NCI-H1436 treated with DMSO at 0.1 percent for 48 hours (cell line): ENCODE data around the gene FAP.

Experiments used
- DNase-seq: peaks from one replicate; lab custom pipeline; 2025; lab: John Stamatoyannopoulos, UW

FAP gene

GRCh38 chr2:162242586-162243280, 512 bp downstream of the FAP start:
- DNase-seq: no peak

- DNase-seq: no peak
These were observed 1.7 kb downstream of the FAP start for GRCh38 chr2:162241571-162241970.

- DNase-seq: no peak
These were observed 8.4 kb downstream of the FAP start for GRCh38 chr2:162234620-162235462.

GRCh38 chr2:162233197-162233596, 10.0 kb downstream of the FAP start:
- no peak for DNase-seq

GRCh38 chr2:162232671-162233070, 10.6 kb downstream of the FAP start:
- DNase-seq: no peak

- DNase-seq: no peak
These were observed 11.2 kb downstream of the FAP start for GRCh38 chr2:162232027-162232426.

GRCh38 chr2:162230761-162231160, 12.5 kb downstream of the FAP start:
- DNase-seq: no peak

- no peak for DNase-seq
These were observed 16.4 kb downstream of the FAP start for GRCh38 chr2:162226836-162227235.

GRCh38 chr2:162221064-162221463, 22.2 kb downstream of the FAP start:
- no peak for DNase-seq

GRCh38 chr2:162220368-162220767, 22.9 kb downstream of the FAP start:
- DNase-seq: no peak

- DNase-seq: no peak
These were observed 23.8 kb downstream of the FAP start for GRCh38 chr2:162219426-162219825.

GRCh38 chr2:162217598-162217997, 25.6 kb downstream of the FAP start:
- no peak for DNase-seq

GRCh38 chr2:162215162-162215561, 28.1 kb downstream of the FAP start:
- DNase-seq: no peak

- DNase-seq: no peak
These were observed 30.9 kb downstream of the FAP start for GRCh38 chr2:162212366-162212765.

GRCh38 chr2:162211732-162212131, 31.5 kb downstream of the FAP start:
- DNase-seq: no peak

- DNase-seq: no peak
These were observed 32.9 kb downstream of the FAP start for GRCh38 chr2:162210385-162210784.

GRCh38 chr2:162202203-162202602, 41.0 kb downstream of the FAP start:
- no peak for DNase-seq

- DNase-seq: no peak
These were observed 42.6 kb downstream of the FAP start for GRCh38 chr2:162200636-162201035.

- no peak for DNase-seq
These were observed 43.3 kb downstream of the FAP start for GRCh38 chr2:162199913-162200312.

GRCh38 chr2:162198239-162198638, 45.0 kb downstream of the FAP start:
- no peak for DNase-seq

GRCh38 chr2:162197069-162197825, 46.0 kb downstream of the FAP start:
- no peak for DNase-seq

- DNase-seq: no peak
These were observed 46.6 kb downstream of the FAP start for GRCh38 chr2:162196638-162197037.

- no peak for DNase-seq
These were observed 54.8 kb downstream of the FAP start for GRCh38 chr2:162188451-162188850.
